HepG2 (cell line): ENCODE results near the gene ZNF488. TPM values are rescaled to one million over a fixed set of nuclear protein-coding genes. Genes with fewer than 3 reads are reported as not detected.

ENCODE experiments used
- ATAC-seq: fragments of 200-7000 bp; cut with Tn5 transposase; 3 replicates; pipeline ENCODE4 v1.9.1; 2020; ENCODE audit warnings: mild to moderate bottlenecking, moderate library complexity
- BruUV-seq: library from RNA; stranded (reverse); fragments of 400-500 nt; replicated peaks from 2 replicates; lab custom pipeline; 2021; lab: Mats Ljungman, UMichigan
- CTCF ChIA-PET: fragments of 300-600 bp; formaldehyde crosslinking; extraction: SDS; loops from one replicate; lab custom pipeline; 2021; ENCODE audit warnings: low total read pairs, inconsistent platforms, low intra/inter-chr PET ratio; lab: Yijun Ruan, JAX
- POLR2A ChIA-PET: fragments of 350-600 bp; sonication (Branson Sonifier 250); formaldehyde crosslinking; loops from one replicate; lab custom pipeline; 2020; ENCODE audit warnings: antibody characterized with exemption, inconsistent platforms; lab: Yijun Ruan, JAX
- DNase-seq: peaks from one replicate; pipeline ENCODE4 v3.0.0-alpha.2; 2015; ENCODE audit warnings: low spot score
- FAIRE-seq: peaks from 3 replicates; lab custom pipeline; 2011; peaks lifted over from hg19 to GRCh38; lab: Jason Lieb, UNC
- H2AFZ ChIP-seq: one replicate; pipeline ENCODE4 v1.6.1; 2011; ENCODE audit warnings: low read length, inconsistent platforms
- H3K27ac ChIP-seq: fragments of 300-600 bp; 3 replicates; pipeline ENCODE4 v1.8.0; 2011; ENCODE audit warnings: mixed run types, mild to moderate bottlenecking, mixed read lengths, low read length, inconsistent platforms; ENCODE audit not compliant: insufficient read depth; ENCODE audit errors: extremely low read length
- H3K27me3 ChIP-seq, 2 experiments: fragments of 200-600 bp in 1 of 2; 2 replicates in 1 of 2; 3 replicates in 1 of 2; pipeline versions ENCODE4 v1.6.0 to v1.8.0; 2011; ENCODE audit warnings: low read length in 2 of 2, mild to moderate bottlenecking in 2 of 2, moderate library complexity in 2 of 2, inconsistent platforms in 1 of 2; ENCODE audit not compliant: insufficient read depth in 2 of 2, control insufficient read depth in 1 of 2
- H3K36me3 ChIP-seq, 2 experiments: fragments of 200-600 bp in 1 of 2; replicated peaks in 1 of 2; 2 replicates in 1 of 2; 3 replicates in 1 of 2; pipeline versions ENCODE4 v1.5.1 to v1.8.0; 2011; ENCODE audit warnings: low read length in 2 of 2, inconsistent platforms in 1 of 2; ENCODE audit not compliant: insufficient read depth in 2 of 2, control insufficient read depth in 1 of 2
- H3K4me1 ChIP-seq: 2 replicates; pipeline ENCODE4 v1.5.1; 2012; ENCODE audit warnings: low read length, inconsistent platforms; ENCODE audit not compliant: insufficient read depth
- H3K4me2 ChIP-seq: 2 replicates; pipeline ENCODE4 v1.6.0; 2011; ENCODE audit warnings: low read depth, low read length, inconsistent platforms
- H3K4me3 ChIP-seq, 3 experiments: fragments of 200-600 bp in 1 of 3; sonication (generic), shearing (Covaris generic) in 1 of 3; replicated peaks in 1 of 3; 2 replicates each; pipeline ENCODE4 v1.5.1; 2011 to 2016; ENCODE audit warnings: low read length in 3 of 3, inconsistent platforms in 2 of 3, low read depth in 2 of 3, mild to moderate bottlenecking in 2 of 3, control low read depth in 1 of 3, mixed read lengths in 1 of 3; ENCODE audit not compliant: insufficient read depth in 1 of 3
- H3K79me2 ChIP-seq: one replicate; pipeline ENCODE4 v1.6.1; 2011; ENCODE audit warnings: low read length, inconsistent platforms; ENCODE audit not compliant: insufficient read depth
- H3K9ac ChIP-seq: 2 replicates; pipeline ENCODE4 v1.6.0; 2011; ENCODE audit warnings: mild to moderate bottlenecking, low read depth, low read length, inconsistent platforms; ENCODE audit not compliant: insufficient read depth
- H3K9me3 ChIP-seq: 2 replicates; pipeline ENCODE4 v1.5.1; 2012; ENCODE audit warnings: mild to moderate bottlenecking, low read length
- H4K20me1 ChIP-seq: 2 replicates; pipeline ENCODE4 v1.6.0; 2011; ENCODE audit warnings: inconsistent platforms, mild to moderate bottlenecking, low read length, moderate library complexity; ENCODE audit not compliant: insufficient read depth
- KLF15 ChIP-seq: sonication (generic); formaldehyde crosslinking; IDR thresholded peaks from 2 replicates; pipeline ENCODE4 v1.8.1; 2023; ENCODE audit warnings: borderline replicate concordance, mild to moderate bottlenecking, inconsistent platforms, missing genetic modification reagents, mixed read lengths
- NCOR1 ChIP-seq: fragments of 200-600 bp; sonication (generic); IDR thresholded peaks from 2 replicates; pipeline ENCODE4 v1.7.0; 2017; ENCODE audit warnings: antibody characterized with exemption, low read length, borderline replicate concordance
- SALL2 ChIP-seq: sonication (generic); formaldehyde crosslinking; IDR thresholded peaks from 2 replicates; pipeline ENCODE4 v1.8.1; 2023; ENCODE audit warnings: mild to moderate bottlenecking, missing genetic modification reagents, inconsistent platforms
- SNAPC4 ChIP-seq: sonication (generic); formaldehyde crosslinking; IDR thresholded peaks from 2 replicates; pipeline ENCODE4 v1.4.0; 2020; ENCODE audit warnings: mild to moderate bottlenecking, missing genetic modification reagents
- ZBTB10 ChIP-seq: sonication (generic); formaldehyde crosslinking; IDR thresholded peaks from 2 replicates; pipeline ENCODE4 v1.4.0; 2020; ENCODE audit warnings: missing genetic modification reagents, borderline replicate concordance
- ZHX2 ChIP-seq, 2 experiments: sonication (generic) in 1 of 2; formaldehyde crosslinking in 1 of 2; IDR thresholded peaks; 2 replicates each; pipeline versions ENCODE4 v1.6.1 to v1.9.0; 2014 to 2022; ENCODE audit warnings: antibody characterized with exemption in 1 of 2, borderline replicate concordance in 1 of 2, inconsistent platforms in 1 of 2, low read depth in 1 of 2, missing genetic modification reagents in 1 of 2
- ZMAT5 ChIP-seq: sonication (generic); formaldehyde crosslinking; IDR thresholded peaks from 2 replicates; pipeline ENCODE4 v1.5.0; 2020; ENCODE audit warnings: mild to moderate bottlenecking, low read depth, missing genetic modification reagents, borderline replicate concordance
- WGBS: methylation state at CpG from one replicate; pipeline ENCODE4 v1.1.6; 2017; ENCODE audit warnings: low lambda C conversion rate; 5-methylcytosine and 5-hydroxymethylcytosine counted together
- in situ Hi-C: cut with HindIII; loops from 2 replicates; pipeline ENCODE4 v1.10.0; 2017; ENCODE audit warnings: low pct_unique_long_range_greater_than_20kb; ENCODE audit not compliant: extremely low pct_ligation_motif_present
- intact Hi-C: fragments of 100-400 bp; cut with micrococcal nuclease; formaldehyde crosslinking; loops from one replicate; pipeline ENCODE4 v1.10.0; 2022; ENCODE audit not compliant: unreplicated experiment
- polyA plus RNA-seq, 8 experiments: library from polyadenylated mRNA; depleted of rRNA in 3 of 8; stranded (reverse) in 7 of 8; unstranded in 1 of 8; fragments of >200 nt; fragmentation: Illumina TruSeq in 4 of 8; extraction: Trizol in 4 of 8; gene quantifications; 2 replicates each; pipeline versions ENCODE4 v1.2.1 to v1.2.3, GENCODE V29; 2011 to 2016; ENCODE audit warnings: low read depth in 4 of 8, missing spikeins in 1 of 8, mixed read lengths in 1 of 8; ENCODE audit not compliant: insufficient read depth in 1 of 8
- total RNA-seq, 5 experiments: library from RNA; depleted of rRNA; stranded (reverse); fragments of >200 nt; fragmentation: Illumina TruSeq; extraction: Trizol; gene quantifications; 2 replicates each; pipeline ENCODE4 v1.2.3, GENCODE V29; 2016; ENCODE audit warnings: low read depth in 1 of 5

Gene ZNF488
- total and polyA plus RNA-seq, 2 of the 13 experiments (the other 11 are each of a cell fraction or from before 2014, with no cell fraction given) = 0.13 to 0.15 TPM

- POLR2A ChIA-PET = no interaction called here
- no peak for FAIRE-seq
- no TSS peak for BruUV-seq
- no peak for TF ChIP-seq SNAPC4 (CRISPR knock-in tag)
- TF ChIP-seq SALL2 (CRISPR knock-in tag) = no peak
- TF ChIP-seq NCOR1 = no peak
- no peak for TF ChIP-seq ZBTB10 (CRISPR knock-in tag)
- TF ChIP-seq ZHX2 (IDR thresholded peaks at IDR 0.05; ENCODE audit: low read depth) = no peak
- no peak for TF ChIP-seq ZHX2 (CRISPR knock-in tag; IDR thresholded peaks at IDR 0.05; ENCODE audit: borderline replicate concordance)
- no peak for TF ChIP-seq ZMAT5 (CRISPR knock-in tag)
- no peak for TF ChIP-seq KLF15 (CRISPR knock-in tag)
Measured at GRCh38 chr10:47336387-47337134, 47.5 kb downstream of the ZNF488 start.

More at GRCh38 chr10:47336387-47337134, 47.5 kb downstream of the ZNF488 start:
- in situ Hi-C loops (no loop called here), intact Hi-C loops (loop anchor here (2.0 kb wide), 1 partner anchor 20 kb away; no protein-coding TSS in a partner anchor)
- Histone ChIP-seq H4K20me1 (no peaks in the 10 kb centered on the region), H3K4me1 (no peaks in the 10 kb centered on the region), H3K79me2 (no peaks in the 10 kb centered on the region), H3K9ac (no peak overlapping the region), H3K27me3 (peaks cover 0 to 10% of the 10 kb centered on the region in 2 experiments; a peak in 1 of 5 replicates), H3K4me2 (no peak overlapping the region), H3K36me3 (no peaks in the 10 kb centered on the region), H3K4me3 (no peak overlapping the region), H3K27ac (no peak overlapping the region), H2AFZ (no peak overlapping the region), H3K9me3 (no peaks in the 10 kb centered on the region)
- 52% methylated on average over 15 of the region's 15 CpGs for WGBS
- CTCF ChIA-PET = no interaction called here
- DNase-seq (no peak), ATAC-seq (no peak)
